Lung (tissue), 12 donors: ENCODE measurements around the gene TMEM121B. TPM values are rescaled to one million over a fixed set of nuclear protein-coding genes. Genes with fewer than 3 reads are reported as not detected.

Experiments used
- ATAC-seq: fragments of 200-7000 bp; cut with Tn5 transposase; one replicate; pipeline ENCODE4 v1.9.1; 2020; ENCODE audit warnings: moderate number of reproducible peaks; ENCODE audit not compliant: insufficient read depth, low FRiP score
- DNase-seq, 3 donors: peaks; one replicate each; pipeline ENCODE4 v3.0.0-alpha.2; 2013 to 2017
- H3K27ac ChIP-seq, 2 donors: one replicate each; pipeline ENCODE4 v1.5.1; 2013; ENCODE audit warnings: mild to moderate bottlenecking in 2 of 2, moderate library complexity in 2 of 2, control low read depth in 1 of 2, inconsistent platforms in 1 of 2, low read depth in 1 of 2, low read length in 1 of 2
- H3K27me3 ChIP-seq, 3 donors: one replicate each; pipeline ENCODE4 v1.5.1; 2013; ENCODE audit warnings: low read length in 2 of 3; ENCODE audit not compliant: control insufficient read depth in 3 of 3, insufficient read depth in 3 of 3
- H3K36me3 ChIP-seq, 4 donors: one replicate each; pipeline ENCODE4 v1.5.1; 2013; ENCODE audit warnings: low read length in 4 of 4, mild to moderate bottlenecking in 1 of 4, moderate library complexity in 1 of 4; ENCODE audit not compliant: control insufficient read depth in 4 of 4, insufficient read depth in 4 of 4
- H3K4me1 ChIP-seq, 5 donors: one replicate each; pipeline ENCODE4 v1.5.1; 2013; ENCODE audit warnings: low read length in 5 of 5, mild to moderate bottlenecking in 2 of 5, moderate library complexity in 1 of 5; ENCODE audit not compliant: control insufficient read depth in 5 of 5, insufficient read depth in 5 of 5
- H3K4me3 ChIP-seq: one replicate; pipeline ENCODE4 v1.5.1; 2013; ENCODE audit warnings: mild to moderate bottlenecking, control low read depth, moderate library complexity
- H3K9ac ChIP-seq, 2 donors: one replicate each; pipeline ENCODE4 v1.5.1; 2013; ENCODE audit warnings: low read length in 2 of 2, control low read depth in 1 of 2; ENCODE audit not compliant: insufficient read depth in 1 of 2
- H3K9me3 ChIP-seq, 4 donors: one replicate each; pipeline ENCODE4 v1.5.1; 2013; ENCODE audit warnings: low read length in 3 of 4, mild to moderate bottlenecking in 1 of 4, moderate library complexity in 1 of 4; ENCODE audit not compliant: control insufficient read depth in 4 of 4, insufficient read depth in 3 of 4
- WGBS, 2 donors: extraction: QIAGEN DNeasy Blood & Tissue Kit; methylation state at CpG; one replicate each; pipeline ENCODE4 v1.1.7; 2013; 5-methylcytosine and 5-hydroxymethylcytosine counted together
- polyA plus RNA-seq, 2 donors: library from polyadenylated mRNA; stranded (reverse); fragments of 200-250 nt; gene quantifications; one replicate each; pipeline ENCODE4 v1.2.1, GENCODE V29; 2013
- total RNA-seq, 2 donors: library from RNA; depleted of rRNA in 1 of 2; stranded (reverse); fragments of >200 nt in 1 of 2; gene quantifications; one replicate each; pipeline ENCODE4 v1.2.1, GENCODE V29; 2014 to 2021
- TF ChIP-seq, protein P1 (sequence below): IDR thresholded peaks from 2 replicates; pipeline ENCODE4 v1.5.1; 2012; ENCODE audit warnings: mild to moderate bottlenecking; ENCODE audit errors: control extremely low read depth, extremely low read depth
- donor health status: control.
- donor health status: control.
- donor health status: Bipolar disorder and iron deficiency.
- donor health status: healthy.
- donor health status: DM: yes; HTN: yes; CAD: no.

The TMEM121B gene
- total and polyA plus RNA-seq, 4 donors, result 0.26 to 1.4 (median 0.56) TPM

DNA sequence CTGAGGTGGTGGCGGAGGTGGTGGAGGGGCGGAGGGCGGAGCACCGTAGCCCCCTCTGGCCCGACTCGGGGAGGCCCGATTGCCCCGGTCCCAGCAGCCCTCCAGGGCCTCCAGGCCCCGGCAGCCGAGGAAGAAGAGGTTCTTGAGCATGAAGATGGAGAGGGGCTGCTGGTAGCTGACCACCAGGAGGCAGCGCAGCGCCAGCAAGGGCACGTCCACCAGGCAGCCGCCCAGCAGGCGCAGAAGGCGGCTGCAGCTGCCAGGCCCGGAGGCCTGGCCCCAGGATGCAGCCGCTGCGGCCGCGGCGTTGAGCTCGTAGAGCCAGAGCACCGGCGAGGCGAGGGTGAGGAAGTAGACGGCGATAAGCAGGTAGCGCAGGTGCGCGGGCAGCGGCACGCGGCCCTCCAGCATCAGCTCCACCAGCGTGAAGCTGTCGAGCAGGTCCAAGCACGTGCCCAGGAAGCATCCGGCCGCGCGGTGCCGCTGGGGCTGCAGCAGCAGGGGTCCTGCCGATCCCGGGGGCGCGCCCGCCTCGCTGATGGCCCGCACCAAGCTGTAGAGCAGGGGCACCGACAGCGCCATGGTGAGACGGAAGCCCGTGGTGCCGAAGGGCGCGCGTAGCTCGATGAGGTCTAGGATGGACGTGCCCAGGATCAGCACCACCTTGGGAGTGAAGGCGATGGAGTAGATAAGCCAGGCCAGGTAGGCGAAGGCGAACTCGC, 1.5 kb downstream of the TMEM121B start:
- Histone ChIP-seq H3K9ac (no peak overlapping the region), H3K27me3 (peaks cover 4 to 23% (median 17%) of the 10 kb centered on the region in 3 donors)
- ATAC-seq, result no peak

DNA sequence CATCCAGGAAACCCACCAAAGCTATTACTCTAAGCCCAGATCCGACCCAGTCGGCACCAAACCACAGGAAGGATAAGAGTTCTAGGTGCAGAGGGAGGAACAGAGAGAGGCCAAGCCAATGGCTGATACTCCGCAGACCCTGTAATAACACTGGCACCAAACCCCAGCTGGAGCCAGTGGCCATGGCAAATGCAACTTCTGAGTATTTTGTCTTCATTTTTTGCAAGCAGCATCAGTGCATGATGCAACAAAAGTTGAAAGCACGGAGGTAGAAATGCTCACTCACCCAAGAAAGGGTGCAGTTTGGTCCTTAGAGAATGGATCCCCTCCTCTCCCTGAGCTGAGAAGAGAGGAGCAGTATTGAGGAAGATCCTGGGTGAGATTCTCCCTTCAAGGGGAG, 2.8 kb downstream of the TMEM121B start:
- DNase-seq (no peak), ATAC-seq (no peak)
- 42 to 64% methylated on average over 4 of the region's 4 CpGs for WGBS, 2 donors
- H3K4me1 ChIP-seq, result peaks cover 0 to 21% (median 4%) of the 10 kb centered on the region in 5 donors
- peaks cover 0 to 6% (median 0%) of the 10 kb centered on the region in 4 donors for H3K9me3 ChIP-seq
- TF ChIP-seq, protein P1, sequence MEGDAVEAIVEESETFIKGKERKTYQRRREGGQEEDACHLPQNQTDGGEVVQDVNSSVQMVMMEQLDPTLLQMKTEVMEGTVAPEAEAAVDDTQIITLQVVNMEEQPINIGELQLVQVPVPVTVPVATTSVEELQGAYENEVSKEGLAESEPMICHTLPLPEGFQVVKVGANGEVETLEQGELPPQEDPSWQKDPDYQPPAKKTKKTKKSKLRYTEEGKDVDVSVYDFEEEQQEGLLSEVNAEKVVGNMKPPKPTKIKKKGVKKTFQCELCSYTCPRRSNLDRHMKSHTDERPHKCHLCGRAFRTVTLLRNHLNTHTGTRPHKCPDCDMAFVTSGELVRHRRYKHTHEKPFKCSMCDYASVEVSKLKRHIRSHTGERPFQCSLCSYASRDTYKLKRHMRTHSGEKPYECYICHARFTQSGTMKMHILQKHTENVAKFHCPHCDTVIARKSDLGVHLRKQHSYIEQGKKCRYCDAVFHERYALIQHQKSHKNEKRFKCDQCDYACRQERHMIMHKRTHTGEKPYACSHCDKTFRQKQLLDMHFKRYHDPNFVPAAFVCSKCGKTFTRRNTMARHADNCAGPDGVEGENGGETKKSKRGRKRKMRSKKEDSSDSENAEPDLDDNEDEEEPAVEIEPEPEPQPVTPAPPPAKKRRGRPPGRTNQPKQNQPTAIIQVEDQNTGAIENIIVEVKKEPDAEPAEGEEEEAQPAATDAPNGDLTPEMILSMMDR, result no peak
- H3K27ac ChIP-seq, result no peak overlapping the region
- no peak overlapping the region for H3K4me3 ChIP-seq
- H3K9ac ChIP-seq, result no peak overlapping the region
- H3K36me3 ChIP-seq, result no peaks in the 10 kb centered on the region
- peaks cover 4 to 23% (median 17%) of the 10 kb centered on the region in 3 donors for H3K27me3 ChIP-seq

More for the DNA sequence above, 1.5 kb downstream of the TMEM121B start:
- Histone ChIP-seq H3K4me1 (peaks cover 0 to 21% (median 4%) of the 10 kb centered on the region in 5 donors), H3K36me3 (no peaks in the 10 kb centered on the region), H3K9me3 (peaks cover 0 to 6% (median 0%) of the 10 kb centered on the region in 4 donors), H3K27ac (no peak overlapping the region), H3K4me3 (no peak overlapping the region)
- TF ChIP-seq, protein P1, result no peak
- 29% methylated on average over 63 of the region's 63 CpGs for whole genome bisulfite sequencing, 2 donors
- DNase-seq, result no peak

DNA sequence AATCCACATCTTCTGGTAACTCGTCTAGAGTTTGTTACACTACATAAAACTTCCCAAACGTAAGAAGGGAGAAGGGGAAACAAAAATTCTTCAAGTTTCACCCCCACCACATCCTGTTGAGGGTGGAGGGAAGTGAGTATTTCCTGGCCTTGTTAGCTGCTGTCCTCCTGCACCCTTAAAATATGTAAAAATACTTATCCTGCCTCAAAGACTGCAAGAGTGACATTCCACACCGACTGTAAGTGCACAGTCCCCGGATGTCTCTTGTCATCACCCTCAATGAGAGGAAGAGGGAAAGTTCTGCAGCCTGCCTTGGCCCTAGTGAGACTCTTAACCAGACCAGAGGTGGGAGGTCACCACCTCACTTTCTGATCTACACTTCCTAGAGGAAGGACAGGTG, 3.3 kb downstream of the TMEM121B start:
- TF ChIP-seq, protein P1, result no peak
- H3K4me1 ChIP-seq, result peaks cover 0 to 21% (median 4%) of the 10 kb centered on the region in 5 donors
- no peaks in the 10 kb centered on the region for H3K36me3 ChIP-seq
- H3K4me3 ChIP-seq, result no peak overlapping the region
- ATAC-seq (no peak), DNase-seq (no peak)
- H3K9ac ChIP-seq, result no peak overlapping the region
- H3K9me3 ChIP-seq, result peaks cover 0 to 6% (median 0%) of the 10 kb centered on the region in 4 donors
- H3K27me3 ChIP-seq, result peaks cover 4 to 23% (median 17%) of the 10 kb centered on the region in 3 donors
- no peak overlapping the region for H3K27ac ChIP-seq
- WGBS, 2 donors, result 6 to 18% methylated on average over 4 of the region's 4 CpGs
